Measurements from ENCODE around the gene FER1L5. TPM values are rescaled to one million over a fixed set of nuclear protein-coding genes. Genes with fewer than 3 reads are reported as not detected.
A peak's percentile ranks its signal among the peaks of the same experiment; 100 is the strongest.

Gene FER1L5
- total RNA-seq, 1 experiment from 2014 or later, result 1.2 TPM

DNA sequence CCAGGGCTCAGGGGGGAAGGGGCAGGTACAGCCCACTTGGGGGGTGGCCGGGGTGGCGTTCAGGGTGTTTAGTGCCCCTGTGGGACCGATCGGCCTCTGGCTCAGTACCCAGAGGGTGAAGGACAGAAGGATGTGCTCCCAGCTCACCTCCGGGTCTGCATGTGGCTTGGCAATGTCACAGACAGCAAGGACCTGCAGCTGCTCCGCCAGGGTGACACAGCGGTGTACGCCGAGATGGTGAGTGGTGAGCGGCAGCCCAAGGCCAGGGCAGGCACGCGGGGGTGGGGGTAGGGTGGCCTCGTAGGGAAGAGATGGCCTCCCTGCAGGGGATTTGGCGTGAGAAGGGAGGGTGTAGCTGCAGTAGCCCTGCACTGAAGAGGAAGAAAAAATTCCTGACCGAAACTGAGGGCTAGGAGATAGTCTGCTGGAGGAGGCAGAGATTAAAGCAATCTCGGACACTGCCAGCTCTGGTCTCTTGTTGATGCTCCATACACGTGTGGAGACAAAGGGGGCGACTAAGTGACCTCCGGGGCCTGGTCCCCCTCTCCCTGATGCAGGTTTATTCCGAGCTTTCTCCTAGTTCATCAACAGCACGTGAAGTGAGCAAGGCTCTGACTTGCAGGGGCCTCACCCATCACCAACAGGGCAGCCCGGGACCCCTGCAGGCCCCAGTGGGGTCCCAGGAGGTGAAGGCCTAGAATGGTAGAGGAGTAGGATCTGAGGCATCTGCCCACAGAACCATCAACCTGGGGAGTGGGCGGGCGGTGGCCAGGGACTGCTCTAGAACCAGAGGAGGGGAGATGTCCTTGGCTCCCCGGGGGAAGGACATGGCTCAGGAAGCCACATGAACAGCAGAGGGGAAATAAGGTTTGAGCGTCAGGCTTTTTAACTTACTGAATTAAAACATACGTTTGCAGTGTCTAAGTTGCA lies 45.4 kb downstream of the FER1L5 start:
- H2AK5ac ChIP-seq (ENCODE audit: insufficient read length, low read length), result no peak overlapping the region
- no peak overlapping the region for H4K91ac ChIP-seq (ENCODE audit: insufficient read length, low read depth, low read length)
- Mint-ChIP-seq H3K9me3 (no peaks in the 10 kb centered on the region; a peak in 1 of 5 replicates), H3K36me3 (ENCODE audit: insufficient read depth in 1 of 3, low read depth in 3 of 3) (no peaks in the 10 kb centered on the region), H3K27ac (peak overlapping the region in 1 of 3 experiments; percentile 18; a peak in 1 of 7 replicates), H3K27me3 (ENCODE audit: low read depth) (no peaks in the 10 kb centered on the region; the same call in 1 of the 2 replicates), H3K4me1 (peaks cover 6 to 12% of the 10 kb centered on the region in 2 experiments; a peak in 3 of 4 replicates), H3K4me3 (no peak overlapping the region)
- no peaks in the 10 kb centered on the region for H3K4me1 ChIP-seq (ENCODE audit: insufficient read depth, low read length)
- H3K79me1 ChIP-seq (ENCODE audit: insufficient read depth, low read depth, low read length, poor library complexity, severe bottlenecking), result no peaks in the 10 kb centered on the region
- H3K9me3 ChIP-seq (ENCODE audit: control insufficient read depth, low read depth, low read length), result no peaks in the 10 kb centered on the region
- no peaks in the 10 kb centered on the region for H3K79me2 ChIP-seq (ENCODE audit: insufficient read depth, low read length)
- H3K14ac ChIP-seq (ENCODE audit: insufficient read depth, low read length), result no peak overlapping the region
- no peak overlapping the region for H2AFZ ChIP-seq (ENCODE audit: low read length)
- no peak overlapping the region for H3K9ac ChIP-seq (ENCODE audit: extremely low read depth, insufficient read length, low read length)
- WGBS (ENCODE audit: extremely low coverage, insufficient read length, low lambda C conversion rate), result no CpG with 5 or more reads among the region's 27 CpGs
- H3K18ac ChIP-seq (ENCODE audit: insufficient read length, low read depth, low read length), result no peak overlapping the region
- no peak overlapping the region for H3T11ph ChIP-seq (ENCODE audit: low read length)
- TF ChIP-seq, protein P1, sequence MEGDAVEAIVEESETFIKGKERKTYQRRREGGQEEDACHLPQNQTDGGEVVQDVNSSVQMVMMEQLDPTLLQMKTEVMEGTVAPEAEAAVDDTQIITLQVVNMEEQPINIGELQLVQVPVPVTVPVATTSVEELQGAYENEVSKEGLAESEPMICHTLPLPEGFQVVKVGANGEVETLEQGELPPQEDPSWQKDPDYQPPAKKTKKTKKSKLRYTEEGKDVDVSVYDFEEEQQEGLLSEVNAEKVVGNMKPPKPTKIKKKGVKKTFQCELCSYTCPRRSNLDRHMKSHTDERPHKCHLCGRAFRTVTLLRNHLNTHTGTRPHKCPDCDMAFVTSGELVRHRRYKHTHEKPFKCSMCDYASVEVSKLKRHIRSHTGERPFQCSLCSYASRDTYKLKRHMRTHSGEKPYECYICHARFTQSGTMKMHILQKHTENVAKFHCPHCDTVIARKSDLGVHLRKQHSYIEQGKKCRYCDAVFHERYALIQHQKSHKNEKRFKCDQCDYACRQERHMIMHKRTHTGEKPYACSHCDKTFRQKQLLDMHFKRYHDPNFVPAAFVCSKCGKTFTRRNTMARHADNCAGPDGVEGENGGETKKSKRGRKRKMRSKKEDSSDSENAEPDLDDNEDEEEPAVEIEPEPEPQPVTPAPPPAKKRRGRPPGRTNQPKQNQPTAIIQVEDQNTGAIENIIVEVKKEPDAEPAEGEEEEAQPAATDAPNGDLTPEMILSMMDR (conservative IDR thresholded peaks at IDR 0.05), result no peak
- H3K4ac ChIP-seq (ENCODE audit: low read depth, low read length), result no peak overlapping the region
- H3K23me2 ChIP-seq (ENCODE audit: insufficient read length, low read depth, low read length, poor library complexity, severe bottlenecking), result no peaks in the 10 kb centered on the region
- H4K20me1 ChIP-seq (ENCODE audit: control insufficient read depth, insufficient read depth, insufficient read length), result no peaks in the 10 kb centered on the region
- H2BK12ac ChIP-seq (ENCODE audit: insufficient read length, low read depth, low read length), result no peak overlapping the region
- H3K27me3 ChIP-seq (ENCODE audit: insufficient read depth, low read length), result no peaks in the 10 kb centered on the region
- H3K27ac ChIP-seq (ENCODE audit: insufficient read length, low read depth, low read length), result no peak overlapping the region
- H3K4me2 ChIP-seq (ENCODE audit: insufficient read depth, insufficient read length, low read length), result no peak overlapping the region
- no peak overlapping the region for H2BK120ac ChIP-seq (ENCODE audit: low read depth, low read length, poor library complexity, severe bottlenecking)
- no peak overlapping the region for H4K5ac ChIP-seq (ENCODE audit: insufficient read length, low read depth, low read length)
- DNase-seq, result no peak
- H2BK5ac ChIP-seq (ENCODE audit: insufficient read length, low read length), result no peak overlapping the region
- no peak overlapping the region for H2BK20ac ChIP-seq (ENCODE audit: low read depth, low read length, poor library complexity, severe bottlenecking)
- no peak overlapping the region for H3K23ac ChIP-seq (ENCODE audit: insufficient read length, low read depth, low read length)
- no peak overlapping the region for H3K56ac ChIP-seq (ENCODE audit: insufficient read length, low read depth, low read length)
- no peak overlapping the region for H2BK15ac ChIP-seq (ENCODE audit: low read depth, low read length)
- no peak overlapping the region for H4K8ac ChIP-seq (replicated peaks; ENCODE audit: insufficient read length, low read depth, low read length)
